Panc1 (cell line): Measurements from ENCODE around the gene RASGEF1B. TPM values are rescaled to one million over a fixed set of nuclear protein-coding genes. Genes with fewer than 3 reads are reported as not detected.

Experiments used
- ATAC-seq: fragments of 200-7000 bp; cut with Tn5 transposase; 2 replicates; pipeline ENCODE4 v1.9.1; 2020; ENCODE audit warnings: mild to moderate bottlenecking, moderate library complexity
- BruUV-seq: library from RNA; stranded (reverse); fragments of 400-500 nt; replicated peaks from 2 replicates; lab custom pipeline; 2021; lab: Mats Ljungman, UMichigan
- CTCF ChIA-PET: fragments of 300-600 bp; sonication (Branson Sonifier 250); formaldehyde crosslinking; loops from one replicate; lab custom pipeline; 2022; ENCODE audit warnings: antibody characterized with exemption; lab: Charles Lee
- POLR2A ChIA-PET: fragments of 300-600 bp; sonication (Branson Sonifier 250); formaldehyde crosslinking; loops from one replicate; lab custom pipeline; 2022; ENCODE audit warnings: antibody characterized with exemption; lab: Charles Lee
- DNase-seq: peaks from one replicate; pipeline ENCODE4 v3.0.0-alpha.2; 2010; ENCODE audit warnings: low read depth, low spot score
- H3K27ac ChIP-seq: 2 replicates; pipeline ENCODE4 v1.5.1; 2011; ENCODE audit warnings: mild to moderate bottlenecking, low read length, inconsistent platforms
- H3K27me3 ChIP-seq: fragments of 200-500 bp; sonication (Bioruptor generic); 2 replicates; pipeline ENCODE4 v1.6.0; 2014; ENCODE audit warnings: low read length, inconsistent platforms; ENCODE audit not compliant: control insufficient read depth, insufficient read depth
- H3K36me3 ChIP-seq: fragments of 200-500 bp; sonication (Bioruptor generic); 2 replicates; pipeline ENCODE4 v1.5.1; 2014; ENCODE audit warnings: inconsistent platforms, mild to moderate bottlenecking, low read length, moderate library complexity; ENCODE audit not compliant: control insufficient read depth, insufficient read depth
- H3K4me1 ChIP-seq: 2 replicates; pipeline ENCODE4 v1.5.1; 2011; ENCODE audit warnings: inconsistent platforms, mild to moderate bottlenecking, low read length, moderate library complexity; ENCODE audit not compliant: control insufficient read depth, insufficient read depth
- H3K4me3 ChIP-seq, 2 experiments: 2 replicates each; pipeline ENCODE4 v1.5.1; 2011 to 2012; ENCODE audit warnings: low read depth in 2 of 2, low read length in 2 of 2, mild to moderate bottlenecking in 2 of 2, inconsistent platforms in 1 of 2, moderate library complexity in 1 of 2
- H3K9me3 ChIP-seq: fragments of 200-500 bp; sonication (Bioruptor generic); 2 replicates; pipeline ENCODE4 v1.5.1; 2014; ENCODE audit warnings: low read depth, mild to moderate bottlenecking, inconsistent platforms, low read length, moderate library complexity; ENCODE audit not compliant: control insufficient read depth, insufficient read depth
- POLR2AphosphoS5 ChIP-seq: IDR thresholded peaks from 2 replicates; pipeline ENCODE4 v1.6.1; 2012; ENCODE audit warnings: mild to moderate bottlenecking, low read depth, low read length, moderate library complexity
- SIN3A ChIP-seq: IDR thresholded peaks from 2 replicates; pipeline ENCODE4 v1.6.1; 2012; ENCODE audit warnings: low read depth, mild to moderate bottlenecking, low read length, moderate library complexity, borderline replicate concordance; ENCODE audit not compliant: insufficient read depth
- TCF7L2 ChIP-seq: IDR thresholded peaks from 2 replicates; pipeline ENCODE4 v1.6.1; 2011; ENCODE audit warnings: mild to moderate bottlenecking, low read depth, low read length, inconsistent platforms
- in situ Hi-C: cut with HindIII; loops from 2 replicates; pipeline ENCODE4 v1.10.0; 2016; ENCODE audit warnings: low sequenced_read_pairs, low pct_unique_long_range_greater_than_20kb
- intact Hi-C: fragments of 100-400 bp; cut with micrococcal nuclease; formaldehyde crosslinking; loops from one replicate; pipeline ENCODE4 v1.10.0; 2022; ENCODE audit not compliant: unreplicated experiment
- total RNA-seq: library from RNA; stranded (reverse); gene quantifications from one replicate; pipeline ENCODE4 v1.2.1, GENCODE V29; 2021; ENCODE audit not compliant: unreplicated experiment
- TF ChIP-seq, protein P1 (sequence below): fragments of 450-650 bp; IDR thresholded peaks from 2 replicates; pipeline ENCODE4 v1.5.1; 2017; ENCODE audit warnings: mild to moderate bottlenecking
- TF ChIP-seq, protein P2 (sequence below), 2 experiments: IDR thresholded peaks; 2 replicates each; pipeline ENCODE4 v1.6.1; 2011 to 2012; ENCODE audit warnings: low read depth in 2 of 2, control low read depth in 1 of 2, low read length in 1 of 2, mild to moderate bottlenecking in 1 of 2, moderate library complexity in 1 of 2; ENCODE audit not compliant: insufficient read depth in 1 of 2

Gene RASGEF1B
- total RNA-seq, 1 experiment from 2014 or later: not detected

DNA sequence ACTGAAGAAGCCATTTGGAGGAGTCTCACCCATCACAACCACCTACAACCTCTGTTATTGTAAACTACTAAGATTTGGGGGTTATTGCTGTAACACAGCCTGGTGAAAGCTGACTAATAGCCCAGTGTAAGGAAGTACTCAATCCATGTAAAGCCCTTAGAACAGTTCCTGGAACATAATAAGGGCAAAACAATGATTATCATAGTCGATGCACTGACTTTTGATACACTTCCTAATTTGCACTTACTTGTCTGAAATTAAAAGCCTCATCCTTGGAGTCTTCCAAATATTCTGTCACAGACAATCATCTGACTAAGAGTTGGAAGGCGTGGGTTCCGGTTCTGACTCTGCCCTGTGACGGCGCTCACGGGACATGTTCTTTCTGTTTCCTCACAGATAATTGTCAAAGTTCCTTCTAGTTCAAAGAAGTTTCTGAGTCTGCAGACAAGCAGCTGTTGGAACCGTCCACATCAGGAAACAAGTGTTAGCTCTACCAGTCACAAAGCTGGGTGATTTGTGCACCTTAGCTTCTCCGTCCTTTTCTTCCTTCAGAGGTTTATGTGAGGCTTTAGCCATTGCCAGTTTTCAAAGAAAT, 33.4 kb upstream of the RASGEF1B start:
- no peak overlapping the region for H3K27ac ChIP-seq
- TF ChIP-seq SIN3A: no peak
- no peak for TF ChIP-seq TCF7L2
- TF ChIP-seq POLR2AphosphoS5: no peak
- TF ChIP-seq, protein P1, sequence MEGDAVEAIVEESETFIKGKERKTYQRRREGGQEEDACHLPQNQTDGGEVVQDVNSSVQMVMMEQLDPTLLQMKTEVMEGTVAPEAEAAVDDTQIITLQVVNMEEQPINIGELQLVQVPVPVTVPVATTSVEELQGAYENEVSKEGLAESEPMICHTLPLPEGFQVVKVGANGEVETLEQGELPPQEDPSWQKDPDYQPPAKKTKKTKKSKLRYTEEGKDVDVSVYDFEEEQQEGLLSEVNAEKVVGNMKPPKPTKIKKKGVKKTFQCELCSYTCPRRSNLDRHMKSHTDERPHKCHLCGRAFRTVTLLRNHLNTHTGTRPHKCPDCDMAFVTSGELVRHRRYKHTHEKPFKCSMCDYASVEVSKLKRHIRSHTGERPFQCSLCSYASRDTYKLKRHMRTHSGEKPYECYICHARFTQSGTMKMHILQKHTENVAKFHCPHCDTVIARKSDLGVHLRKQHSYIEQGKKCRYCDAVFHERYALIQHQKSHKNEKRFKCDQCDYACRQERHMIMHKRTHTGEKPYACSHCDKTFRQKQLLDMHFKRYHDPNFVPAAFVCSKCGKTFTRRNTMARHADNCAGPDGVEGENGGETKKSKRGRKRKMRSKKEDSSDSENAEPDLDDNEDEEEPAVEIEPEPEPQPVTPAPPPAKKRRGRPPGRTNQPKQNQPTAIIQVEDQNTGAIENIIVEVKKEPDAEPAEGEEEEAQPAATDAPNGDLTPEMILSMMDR: no peak
- TF ChIP-seq, protein P2, sequence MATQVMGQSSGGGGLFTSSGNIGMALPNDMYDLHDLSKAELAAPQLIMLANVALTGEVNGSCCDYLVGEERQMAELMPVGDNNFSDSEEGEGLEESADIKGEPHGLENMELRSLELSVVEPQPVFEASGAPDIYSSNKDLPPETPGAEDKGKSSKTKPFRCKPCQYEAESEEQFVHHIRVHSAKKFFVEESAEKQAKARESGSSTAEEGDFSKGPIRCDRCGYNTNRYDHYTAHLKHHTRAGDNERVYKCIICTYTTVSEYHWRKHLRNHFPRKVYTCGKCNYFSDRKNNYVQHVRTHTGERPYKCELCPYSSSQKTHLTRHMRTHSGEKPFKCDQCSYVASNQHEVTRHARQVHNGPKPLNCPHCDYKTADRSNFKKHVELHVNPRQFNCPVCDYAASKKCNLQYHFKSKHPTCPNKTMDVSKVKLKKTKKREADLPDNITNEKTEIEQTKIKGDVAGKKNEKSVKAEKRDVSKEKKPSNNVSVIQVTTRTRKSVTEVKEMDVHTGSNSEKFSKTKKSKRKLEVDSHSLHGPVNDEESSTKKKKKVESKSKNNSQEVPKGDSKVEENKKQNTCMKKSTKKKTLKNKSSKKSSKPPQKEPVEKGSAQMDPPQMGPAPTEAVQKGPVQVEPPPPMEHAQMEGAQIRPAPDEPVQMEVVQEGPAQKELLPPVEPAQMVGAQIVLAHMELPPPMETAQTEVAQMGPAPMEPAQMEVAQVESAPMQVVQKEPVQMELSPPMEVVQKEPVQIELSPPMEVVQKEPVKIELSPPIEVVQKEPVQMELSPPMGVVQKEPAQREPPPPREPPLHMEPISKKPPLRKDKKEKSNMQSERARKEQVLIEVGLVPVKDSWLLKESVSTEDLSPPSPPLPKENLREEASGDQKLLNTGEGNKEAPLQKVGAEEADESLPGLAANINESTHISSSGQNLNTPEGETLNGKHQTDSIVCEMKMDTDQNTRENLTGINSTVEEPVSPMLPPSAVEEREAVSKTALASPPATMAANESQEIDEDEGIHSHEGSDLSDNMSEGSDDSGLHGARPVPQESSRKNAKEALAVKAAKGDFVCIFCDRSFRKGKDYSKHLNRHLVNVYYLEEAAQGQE (IDR thresholded peaks at IDR 0.05; ENCODE audit: insufficient read depth in 1 of 2, low read depth in 2 of 2, low read length in 1 of 2): no peak
- ATAC-seq: no peak
- in situ Hi-C loops: no loop called here
- no peaks in the 10 kb centered on the region for H3K27me3 ChIP-seq
- DNase-seq: no peak
- H3K9me3 ChIP-seq: no peaks in the 10 kb centered on the region
- no TSS peak for BruUV-seq
- H3K4me3 ChIP-seq: no peak overlapping the region
- POLR2A ChIA-PET: no interaction called here
- CTCF ChIA-PET: no interaction called here
- no peaks in the 10 kb centered on the region for H3K36me3 ChIP-seq
- intact Hi-C loops: no loop called here
- H3K4me1 ChIP-seq: no peaks in the 10 kb centered on the region

DNA sequence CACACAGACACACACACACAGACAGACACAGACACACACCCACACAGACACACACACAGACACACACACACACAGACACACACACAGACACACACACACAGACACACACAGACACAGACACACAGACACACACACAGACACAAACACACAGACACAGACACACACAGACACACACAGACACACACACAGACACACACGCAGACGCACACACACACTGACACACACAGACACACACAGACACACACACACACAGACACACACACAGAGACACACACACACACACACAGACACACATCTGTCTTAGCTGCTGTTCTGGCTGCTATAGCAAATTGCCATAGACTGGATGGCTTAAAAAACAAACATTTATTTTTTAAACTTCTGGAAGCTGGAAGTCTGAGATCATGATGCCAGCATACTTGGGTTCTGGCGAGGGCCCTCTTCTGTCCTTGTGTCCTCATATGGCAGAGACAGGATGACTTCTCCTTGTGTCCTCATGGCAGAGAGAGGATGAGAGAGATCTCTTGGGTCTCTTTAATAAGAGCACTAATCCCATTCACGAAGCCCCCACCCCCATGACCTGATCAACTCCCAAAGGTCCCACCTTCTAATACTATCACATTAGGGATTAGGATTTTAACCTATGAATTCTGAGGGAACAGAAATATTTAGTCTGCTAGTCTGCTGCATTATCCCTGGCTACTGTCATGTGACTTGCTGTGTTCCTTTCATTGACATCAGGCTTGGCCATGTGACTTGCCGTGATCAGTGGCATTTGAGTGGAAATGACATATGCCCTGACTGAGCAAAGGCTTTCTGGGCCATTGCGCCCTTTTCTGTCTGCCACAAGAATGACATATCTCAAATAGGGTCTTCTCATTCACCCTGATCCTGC, 32.7 kb upstream of the RASGEF1B start:
- no peaks in the 10 kb centered on the region for H3K9me3 ChIP-seq
- DNase-seq (no peak), ATAC-seq (no peak)
- H3K4me1 ChIP-seq: no peaks in the 10 kb centered on the region
- no peak overlapping the region for H3K4me3 ChIP-seq
- intact Hi-C loops (no loop called here), in situ Hi-C loops (no loop called here)
- BruUV-seq: no TSS peak
- ChIA-PET CTCF (no interaction called here), POLR2A (no interaction called here)
- TF ChIP-seq, protein P2 (IDR thresholded peaks at IDR 0.05; ENCODE audit: insufficient read depth in 1 of 2, low read depth in 2 of 2, low read length in 1 of 2): no peak
- TF ChIP-seq TCF7L2: no peak
- no peak overlapping the region for H3K27ac ChIP-seq
- no peaks in the 10 kb centered on the region for H3K27me3 ChIP-seq
- H3K36me3 ChIP-seq: no peaks in the 10 kb centered on the region
